Forelimb muscle (tissue), 1 donor: ENCODE data around the gene ZNF516. TPM values are rescaled to one million over a fixed set of nuclear protein-coding genes. Genes with fewer than 3 reads are reported as not detected.
"Not testable (repeated sequence)": the region's sequence is repeated elsewhere in the genome, so short reads cannot be mapped to it uniquely, and the experiment has no call there.

ENCODE experiments used
- DNase-seq: peaks from one replicate; pipeline ENCODE4 v3.0.0-alpha.2; 2013; ENCODE audit warnings: low read depth
- polyA plus RNA-seq: library from polyadenylated mRNA; unstranded; fragments of 120-200 nt; gene quantifications from one replicate; pipeline ENCODE4 v1.2.1, GENCODE V29; 2013; ENCODE audit not compliant: insufficient read length

ZNF516 gene, protein sequence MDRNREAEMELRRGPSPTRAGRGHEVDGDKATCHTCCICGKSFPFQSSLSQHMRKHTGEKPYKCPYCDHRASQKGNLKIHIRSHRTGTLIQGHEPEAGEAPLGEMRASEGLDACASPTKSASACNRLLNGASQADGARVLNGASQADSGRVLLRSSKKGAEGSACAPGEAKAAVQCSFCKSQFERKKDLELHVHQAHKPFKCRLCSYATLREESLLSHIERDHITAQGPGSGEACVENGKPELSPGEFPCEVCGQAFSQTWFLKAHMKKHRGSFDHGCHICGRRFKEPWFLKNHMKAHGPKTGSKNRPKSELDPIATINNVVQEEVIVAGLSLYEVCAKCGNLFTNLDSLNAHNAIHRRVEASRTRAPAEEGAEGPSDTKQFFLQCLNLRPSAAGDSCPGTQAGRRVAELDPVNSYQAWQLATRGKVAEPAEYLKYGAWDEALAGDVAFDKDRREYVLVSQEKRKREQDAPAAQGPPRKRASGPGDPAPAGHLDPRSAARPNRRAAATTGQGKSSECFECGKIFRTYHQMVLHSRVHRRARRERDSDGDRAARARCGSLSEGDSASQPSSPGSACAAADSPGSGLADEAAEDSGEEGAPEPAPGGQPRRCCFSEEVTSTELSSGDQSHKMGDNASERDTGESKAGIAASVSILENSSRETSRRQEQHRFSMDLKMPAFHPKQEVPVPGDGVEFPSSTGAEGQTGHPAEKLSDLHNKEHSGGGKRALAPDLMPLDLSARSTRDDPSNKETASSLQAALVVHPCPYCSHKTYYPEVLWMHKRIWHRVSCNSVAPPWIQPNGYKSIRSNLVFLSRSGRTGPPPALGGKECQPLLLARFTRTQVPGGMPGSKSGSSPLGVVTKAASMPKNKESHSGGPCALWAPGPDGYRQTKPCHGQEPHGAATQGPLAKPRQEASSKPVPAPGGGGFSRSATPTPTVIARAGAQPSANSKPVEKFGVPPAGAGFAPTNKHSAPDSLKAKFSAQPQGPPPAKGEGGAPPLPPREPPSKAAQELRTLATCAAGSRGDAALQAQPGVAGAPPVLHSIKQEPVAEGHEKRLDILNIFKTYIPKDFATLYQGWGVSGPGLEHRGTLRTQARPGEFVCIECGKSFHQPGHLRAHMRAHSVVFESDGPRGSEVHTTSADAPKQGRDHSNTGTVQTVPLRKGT
- polyA plus RNA-seq = 39.4 TPM

GRCh38 chr18:76495006-76495370, at the start of gene ZNF516:
Gene ZNF516, minus strand, starts transcription at chr18:76495242. Its CDS starts 52,188 bp downstream, at chr18:76443054.
- no peak for DNase-seq

DNA sequence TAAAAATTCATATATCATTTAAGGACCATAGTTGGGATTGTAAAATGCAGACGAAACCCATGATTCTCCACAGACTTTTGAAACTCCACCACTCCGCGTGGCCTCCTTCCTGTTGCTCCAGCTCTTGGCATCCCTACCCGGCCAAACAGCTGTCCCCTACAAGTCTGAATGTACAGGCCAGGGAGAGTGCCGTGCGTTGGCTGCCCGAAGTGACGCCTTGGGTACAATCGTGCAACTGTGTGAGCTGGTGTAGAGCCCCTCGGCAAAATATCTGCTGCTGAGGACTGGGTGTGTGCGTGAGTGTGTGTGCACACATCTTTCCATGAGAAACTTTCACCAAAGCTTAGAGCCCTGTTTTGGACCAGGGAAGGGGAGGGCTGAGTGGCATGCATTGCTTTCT, 43.8 kb upstream of the ZNF516 start:
- DNase-seq = no peak

GRCh38 chr18:76537621-76538020, 42.6 kb upstream of the ZNF516 start:
- no peak for DNase-seq

DNA sequence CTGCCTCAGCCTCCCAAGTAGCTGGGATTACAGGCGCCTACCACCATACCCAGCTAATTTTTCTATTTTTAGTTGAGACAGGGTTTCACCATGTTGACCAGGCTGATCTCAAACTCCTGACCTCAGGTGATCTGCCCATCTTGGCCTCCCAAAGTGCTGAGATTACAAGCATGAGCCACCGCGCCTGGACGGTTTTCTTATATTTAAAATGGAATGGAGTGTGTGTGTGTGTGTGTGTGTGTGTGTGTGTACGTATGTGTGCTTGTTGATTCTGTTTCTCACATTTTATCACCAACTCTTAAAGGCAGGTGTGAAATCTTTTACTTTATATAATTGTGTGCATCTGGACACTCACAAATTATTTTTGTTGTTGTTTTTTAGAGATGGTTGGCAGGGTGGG, 41.6 kb upstream of the ZNF516 start:
- not testable (repeated sequence) for DNase-seq

- DNase-seq = no peak
Observed at GRCh38 chr18:76532875-76533274, 37.8 kb upstream of the ZNF516 start.

- DNase-seq = no peak
Observed at GRCh38 chr18:76530846-76531245, 35.8 kb upstream of the ZNF516 start.

DNA sequence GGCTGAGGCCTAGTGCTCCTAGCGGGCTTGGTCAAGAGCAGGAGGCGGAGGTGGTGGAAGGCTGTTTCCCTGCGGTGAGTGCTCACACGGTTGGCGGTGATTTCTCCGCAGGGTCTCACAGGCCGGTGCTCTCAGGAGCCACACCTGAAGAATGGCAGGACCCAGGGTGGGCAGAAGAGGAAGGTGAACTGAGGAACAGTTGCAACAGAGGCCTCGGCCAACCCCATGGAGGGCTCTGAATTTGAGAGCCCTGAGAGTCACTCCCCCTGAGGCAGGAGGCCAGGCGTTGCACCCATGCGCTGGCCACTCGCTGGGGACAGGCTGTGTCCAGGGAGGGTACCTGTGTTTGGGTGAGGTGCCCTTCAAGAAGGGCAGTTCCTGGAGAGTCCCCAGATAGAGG, 35.3 kb upstream of the ZNF516 start:
- no peak for DNase-seq

DNA sequence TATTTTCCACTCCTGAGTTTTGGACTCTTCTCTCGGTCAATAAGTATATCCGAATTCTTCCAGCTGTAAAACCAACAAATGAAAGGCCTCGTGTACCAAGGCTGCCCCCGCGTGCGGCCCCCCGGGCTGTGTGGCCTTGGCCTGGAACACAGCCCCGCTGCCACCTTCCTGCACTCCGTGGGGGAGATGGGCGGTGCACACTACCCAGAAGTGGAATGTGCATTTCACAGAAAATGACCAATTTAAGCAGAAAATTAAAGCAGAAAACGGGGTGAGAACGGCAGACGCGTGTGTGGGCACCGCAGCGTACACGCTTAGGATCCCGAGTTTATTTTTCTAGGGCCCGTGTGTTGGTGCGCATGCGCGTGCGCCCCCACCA, 34.4 kb upstream of the ZNF516 start:
- DNase-seq = no peak

DNA sequence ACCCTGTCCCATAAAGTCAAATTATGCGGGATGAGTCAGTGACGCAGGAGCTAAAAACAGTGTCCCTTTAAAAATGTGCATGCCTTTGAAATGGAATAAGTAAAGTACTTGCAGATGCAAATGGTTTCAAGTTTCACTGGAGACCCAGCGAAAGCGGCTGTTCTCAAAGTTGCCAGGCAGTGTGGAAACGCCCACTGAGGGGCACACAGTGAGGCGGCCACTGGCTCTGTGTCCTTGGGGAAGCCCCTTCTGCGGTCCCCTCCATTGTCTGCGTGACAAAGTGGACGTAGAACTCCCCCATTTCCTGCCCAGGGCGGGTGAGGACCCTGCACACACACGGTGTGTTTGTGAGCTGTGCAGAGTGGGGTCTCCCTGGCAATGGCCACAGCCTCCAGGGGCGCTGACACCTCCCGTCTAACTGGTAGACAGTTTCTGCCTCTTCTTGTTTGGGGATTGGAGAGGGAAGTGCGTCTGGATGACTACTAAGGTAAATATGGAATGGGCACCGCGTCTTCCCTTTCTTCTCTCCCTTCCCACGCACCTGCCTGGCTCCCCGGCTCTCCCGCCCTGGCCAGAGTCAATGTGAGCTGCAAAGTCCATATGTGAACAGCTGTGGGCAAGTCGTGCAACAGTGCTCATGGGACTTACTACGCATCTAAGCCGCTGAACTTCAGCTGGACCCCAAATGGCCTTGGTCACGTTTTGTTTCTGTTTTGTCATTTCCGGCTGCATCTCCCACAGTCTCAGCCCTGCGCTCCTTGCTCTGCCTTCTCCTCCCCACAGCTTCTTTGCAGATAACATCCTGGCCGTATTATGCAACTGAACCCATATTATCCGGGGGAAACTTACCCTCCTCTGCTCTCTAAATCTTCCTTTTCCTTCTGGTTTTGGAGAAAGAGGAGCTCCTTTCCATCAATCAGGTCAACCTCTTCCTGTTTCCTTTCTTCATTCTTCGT, 33.7 kb upstream of the ZNF516 start:
- DNase-seq = peak; percentile 75

DNA sequence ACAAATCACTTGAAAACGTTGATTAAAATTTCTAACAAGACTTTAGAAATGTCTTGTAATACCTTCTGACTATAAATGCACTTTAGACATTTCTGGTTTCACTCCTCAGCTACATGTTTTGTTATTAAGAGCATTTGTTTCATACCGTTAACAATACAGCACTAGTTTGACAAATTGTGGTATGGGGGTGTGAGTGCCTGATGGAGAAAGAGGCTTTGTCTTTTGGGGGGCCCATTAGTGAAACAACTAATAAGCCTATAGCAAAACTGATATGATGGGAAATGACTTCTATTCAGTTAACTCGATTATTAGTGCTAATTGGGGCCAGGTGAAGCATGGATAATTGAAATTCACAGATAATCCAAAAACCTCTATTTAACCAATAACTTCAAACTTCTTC, 30.9 kb upstream of the ZNF516 start:
- DNase-seq = no peak

DNA sequence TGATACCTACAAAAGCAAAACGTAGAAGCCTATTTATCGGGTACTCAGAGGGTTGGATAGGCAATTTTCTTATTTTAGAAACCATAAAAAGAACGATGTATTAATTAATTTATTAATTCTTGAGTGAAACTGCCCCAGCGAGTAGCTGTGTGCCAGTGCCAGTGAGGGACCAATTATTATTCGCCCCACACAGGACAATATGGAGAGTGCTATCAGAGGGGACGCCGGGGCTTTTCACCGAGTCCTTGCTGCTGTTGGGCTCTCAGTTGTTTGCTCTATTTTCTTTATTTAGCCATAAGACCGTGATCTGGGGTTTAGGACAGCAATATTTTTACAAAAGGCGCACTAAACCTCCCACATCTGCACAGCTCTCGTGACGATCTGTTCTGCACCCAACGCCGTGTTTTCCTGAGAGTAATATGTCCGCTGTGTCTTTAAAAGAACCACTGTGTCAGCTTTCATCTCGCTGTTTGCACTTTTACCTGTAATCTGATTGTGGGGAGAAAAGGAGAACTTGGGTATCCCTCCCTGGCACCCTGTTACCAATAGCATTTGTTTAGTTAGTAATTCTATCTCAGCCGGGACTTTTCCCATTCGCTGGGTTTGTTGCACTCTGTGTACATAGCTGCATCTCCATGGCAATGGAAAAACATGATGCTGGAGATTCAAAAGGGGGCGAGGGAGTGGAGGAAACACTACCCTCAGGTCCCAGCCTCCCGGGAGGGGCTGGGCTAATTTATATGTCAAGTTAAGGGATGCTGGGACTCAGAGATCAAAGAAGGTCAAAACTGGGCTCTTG, 30.1 kb upstream of the ZNF516 start:
- peak; percentile 94 for DNase-seq

DNA sequence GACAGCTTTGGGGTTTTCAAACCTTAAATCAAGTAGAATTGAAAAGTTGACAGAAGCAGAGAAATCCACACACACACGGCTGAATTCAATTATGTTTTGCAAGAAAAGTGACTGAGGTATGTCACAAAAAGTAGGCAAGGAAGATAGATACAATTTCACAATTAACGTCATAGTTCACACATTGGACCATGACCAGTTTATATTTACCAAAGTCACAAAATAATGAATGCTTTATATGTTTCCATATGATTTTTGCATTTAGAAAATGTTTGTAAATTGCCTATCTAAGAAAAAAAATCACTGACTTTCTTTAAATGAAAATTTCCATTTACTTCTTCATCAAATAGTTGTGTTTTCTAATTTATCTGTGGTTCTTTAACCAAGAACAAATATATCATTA, 29.4 kb upstream of the ZNF516 start:
- no peak for DNase-seq

DNA sequence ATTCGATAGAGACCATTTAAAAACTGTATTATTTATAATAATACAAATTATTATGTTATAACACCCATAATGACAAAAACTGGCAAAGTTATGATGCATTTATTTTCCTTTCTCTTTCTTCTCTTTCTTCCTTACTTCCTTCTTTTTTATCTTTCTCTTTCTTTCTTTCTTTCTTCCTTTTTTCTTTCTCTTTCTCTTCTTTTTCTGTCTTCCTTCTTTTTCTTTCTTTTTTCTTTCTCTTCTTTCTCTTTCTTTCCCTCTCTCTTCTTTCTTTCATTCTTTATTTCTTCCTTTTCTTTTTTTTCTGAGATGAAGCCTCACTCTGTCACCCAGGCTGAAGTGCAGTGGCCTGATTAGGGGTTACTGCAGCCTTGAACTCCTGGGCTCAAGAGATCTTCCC, 27.5 kb upstream of the ZNF516 start:
- no peak for DNase-seq

DNA sequence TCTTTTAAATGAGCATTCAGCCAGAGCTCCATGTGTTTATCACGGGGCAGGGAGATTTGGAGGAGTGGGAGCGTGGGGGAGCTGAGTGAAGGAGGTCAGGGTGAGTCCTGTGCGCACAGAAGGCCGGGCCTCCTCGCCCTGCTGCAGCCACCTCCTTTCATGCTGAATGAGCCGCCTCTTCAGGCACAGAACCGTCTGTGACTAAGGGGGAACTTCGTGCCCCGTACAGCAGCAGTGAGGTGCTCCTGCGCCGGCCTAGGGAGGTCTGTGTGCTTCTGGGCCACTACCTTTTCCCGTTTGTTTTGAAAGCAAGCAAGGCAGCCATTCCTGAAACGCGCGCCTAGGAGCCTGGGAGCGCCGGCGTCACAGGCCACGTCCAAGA, 27.1 kb upstream of the ZNF516 start:
- no peak for DNase-seq

- DNase-seq = no peak
Observed at GRCh38 chr18:76521417-76522121, 26.5 kb upstream of the ZNF516 start.

DNA sequence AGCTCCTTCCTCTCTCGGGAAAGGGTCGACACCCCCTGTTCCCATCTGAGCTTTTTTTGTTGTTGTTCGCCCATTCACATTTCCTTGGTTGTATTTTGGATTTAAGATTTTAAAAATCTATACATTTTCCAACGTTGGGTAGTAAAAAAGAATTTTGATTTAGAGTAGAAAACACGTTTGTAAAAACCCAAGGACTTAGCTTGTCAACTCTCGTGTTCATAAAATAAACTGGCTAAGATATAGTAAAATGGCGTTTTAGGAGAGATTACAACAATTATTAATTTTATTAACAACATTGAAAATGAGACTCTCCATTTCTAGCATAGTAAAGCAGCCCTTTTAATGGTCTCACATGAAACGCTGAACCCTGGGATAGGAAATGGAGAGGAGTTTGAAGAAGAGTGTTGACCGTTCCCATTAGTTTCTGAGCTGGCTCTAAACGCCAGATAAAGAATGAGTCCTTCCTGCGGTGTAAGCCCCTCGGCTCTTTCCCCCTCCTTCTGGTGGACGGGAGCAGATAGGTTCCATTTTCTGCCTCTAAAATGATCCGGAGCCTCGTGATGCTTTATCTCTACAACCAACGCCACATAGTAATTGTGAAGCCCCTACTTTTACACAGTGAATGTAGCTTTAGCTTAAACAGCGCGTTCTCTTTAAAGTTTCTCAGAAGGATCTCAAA, 24.0 kb upstream of the ZNF516 start:
- DNase-seq = no peak

DNA sequence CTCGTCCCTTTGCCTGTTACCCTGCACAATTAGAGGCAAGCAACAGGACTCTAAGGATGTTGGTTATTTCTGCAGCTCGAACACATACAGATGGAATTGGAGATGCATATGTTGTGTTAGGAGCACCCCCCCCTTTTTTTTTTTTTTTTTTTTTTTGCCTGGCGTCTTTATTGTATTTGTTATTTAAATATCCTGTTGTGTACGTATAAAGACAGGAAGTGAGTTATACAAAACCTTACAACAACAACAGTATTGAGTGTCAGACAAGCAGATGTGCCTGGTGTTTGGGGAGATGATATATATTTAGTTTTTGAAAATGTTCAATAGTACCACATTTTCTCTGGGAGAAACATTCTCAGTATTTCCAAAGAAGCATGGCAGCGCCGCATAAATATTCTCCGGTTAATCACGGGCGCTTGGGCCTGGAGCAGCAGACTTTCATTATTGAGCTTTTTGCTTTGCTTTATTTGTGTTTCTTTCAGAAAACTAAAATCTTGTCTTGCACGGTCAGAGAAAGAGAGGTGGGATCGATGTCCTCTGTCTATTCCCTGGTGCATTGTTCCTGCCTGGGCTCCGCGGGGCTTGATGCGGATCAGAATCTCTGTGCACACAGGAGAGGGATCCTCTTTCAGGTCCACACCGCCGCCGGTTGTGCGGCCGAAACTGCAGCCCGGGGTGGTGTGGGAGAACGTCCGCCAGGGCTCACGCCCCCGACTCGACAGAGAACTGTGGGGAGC, 23.2 kb upstream of the ZNF516 start:
- no peak for DNase-seq

- no peak for DNase-seq
Observed at GRCh38 chr18:76515576-76515975, 20.5 kb upstream of the ZNF516 start.
